Raji (cell line): ENCODE results near the gene MAPT.

Source experiments
- POLR2A ChIP-seq: IDR thresholded peaks from 2 replicates; pipeline ENCODE4 v1.6.1; 2011; ENCODE audit warnings: low read depth, low read length, control low read depth; ENCODE audit not compliant: insufficient read depth

The MAPT gene

GRCh38 chr17:46003907-46004748, 109.8 kb downstream of the MAPT start:
- no peak for TF ChIP-seq POLR2A

GRCh38 chr17:46007461-46007965, 113.2 kb downstream of the MAPT start:
- no peak for TF ChIP-seq POLR2A

GRCh38 chr17:46008591-46008990, 114.2 kb downstream of the MAPT start:
- TF ChIP-seq POLR2A, result no peak

GRCh38 chr17:46009681-46010596, 115.6 kb downstream of the MAPT start:
- no peak for TF ChIP-seq POLR2A

- TF ChIP-seq POLR2A, result no peak
Observed at GRCh38 chr17:46010597-46011186, 116.3 kb downstream of the MAPT start.

GRCh38 chr17:46011711-46012505, 117.6 kb downstream of the MAPT start:
- no peak for TF ChIP-seq POLR2A

- no peak for TF ChIP-seq POLR2A
Observed at GRCh38 chr17:46012506-46013079, 118.2 kb downstream of the MAPT start.

GRCh38 chr17:46013127-46013501, 118.8 kb downstream of the MAPT start:
- no peak for TF ChIP-seq POLR2A

GRCh38 chr17:46013502-46014165, 119.3 kb downstream of the MAPT start:
- no peak for TF ChIP-seq POLR2A

GRCh38 chr17:46020023-46020761, 125.8 kb downstream of the MAPT start:
- TF ChIP-seq POLR2A, result no peak

- TF ChIP-seq POLR2A, result no peak
Observed at GRCh38 chr17:46020998-46021397, 126.6 kb downstream of the MAPT start.

- no peak for TF ChIP-seq POLR2A
Observed at GRCh38 chr17:46023783-46024388, 129.5 kb downstream of the MAPT start.

- TF ChIP-seq POLR2A, result no peak
Observed at GRCh38 chr17:46024590-46024989, 130.2 kb downstream of the MAPT start.
